Hematopoietic multipotent progenitor cell (in vitro differentiated cells): ENCODE results near the gene TMEM154. TPM values are rescaled to one million over a fixed set of nuclear protein-coding genes. Genes with fewer than 3 reads are reported as not detected.

Experiments
- DNase-seq, 3 donors: peaks; one replicate each; pipeline ENCODE4 v3.0.0-alpha.2; 2011 to 2015; ENCODE audit warnings: low read depth in 2 of 3, low spot score in 2 of 3
- total RNA-seq: library from RNA; depleted of rRNA; stranded (reverse); fragments of >200 nt; gene quantifications from one replicate; pipeline ENCODE4 v1.2.3, GENCODE V29; 2012

The TMEM154 gene, protein sequence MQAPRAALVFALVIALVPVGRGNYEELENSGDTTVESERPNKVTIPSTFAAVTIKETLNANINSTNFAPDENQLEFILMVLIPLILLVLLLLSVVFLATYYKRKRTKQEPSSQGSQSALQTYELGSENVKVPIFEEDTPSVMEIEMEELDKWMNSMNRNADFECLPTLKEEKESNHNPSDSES
- 2.2 TPM for total RNA-seq

DNA sequence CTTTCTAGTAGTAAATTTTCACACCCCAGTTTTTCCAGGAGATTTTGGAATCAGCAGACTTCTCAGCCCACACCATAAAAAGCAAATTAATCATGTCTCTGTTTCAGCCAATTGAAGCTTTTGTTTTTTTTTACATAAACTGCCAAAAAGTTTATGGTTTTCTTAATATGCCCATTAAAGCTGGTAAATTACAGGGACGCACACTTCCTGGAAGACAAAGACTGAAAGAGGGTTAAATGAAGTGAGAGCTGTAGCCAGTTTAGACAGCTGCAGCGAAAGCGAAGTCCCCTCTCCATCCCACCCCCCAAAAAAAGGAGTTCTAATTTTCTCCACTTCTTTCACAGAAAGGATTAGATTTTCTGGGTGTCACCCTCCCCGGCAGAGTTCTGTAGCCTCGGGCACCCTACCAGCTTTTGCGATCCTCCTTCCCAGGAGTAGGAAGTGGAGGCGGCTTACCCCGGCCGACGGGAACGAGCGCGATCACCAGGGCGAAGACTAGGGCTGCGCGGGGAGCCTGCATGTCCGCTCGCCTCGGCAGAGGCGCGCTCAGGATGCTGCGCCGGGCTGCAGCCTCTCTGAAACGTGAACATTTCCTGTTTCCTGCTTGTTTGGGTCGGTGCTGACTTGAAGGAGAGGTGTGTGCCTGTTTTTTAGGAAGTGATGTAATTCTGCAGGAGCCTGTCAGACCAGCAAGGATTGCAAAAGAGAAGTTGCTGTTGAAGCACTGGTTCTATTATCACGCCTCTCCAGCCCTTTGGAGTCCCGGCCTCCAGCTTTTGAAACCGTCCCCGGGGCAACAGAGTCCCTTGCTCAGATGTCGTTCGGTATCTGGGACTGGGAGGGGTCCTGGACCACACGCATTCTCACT is at the start of gene TMEM154:
Gene TMEM154, minus strand, starts transcription at position 584 of the 868 bp plus-strand sequence. Its CDS starts 64 bp downstream, at position 520.
- peak; percentile 46 to 87 (median 73) for DNase-seq

DNA sequence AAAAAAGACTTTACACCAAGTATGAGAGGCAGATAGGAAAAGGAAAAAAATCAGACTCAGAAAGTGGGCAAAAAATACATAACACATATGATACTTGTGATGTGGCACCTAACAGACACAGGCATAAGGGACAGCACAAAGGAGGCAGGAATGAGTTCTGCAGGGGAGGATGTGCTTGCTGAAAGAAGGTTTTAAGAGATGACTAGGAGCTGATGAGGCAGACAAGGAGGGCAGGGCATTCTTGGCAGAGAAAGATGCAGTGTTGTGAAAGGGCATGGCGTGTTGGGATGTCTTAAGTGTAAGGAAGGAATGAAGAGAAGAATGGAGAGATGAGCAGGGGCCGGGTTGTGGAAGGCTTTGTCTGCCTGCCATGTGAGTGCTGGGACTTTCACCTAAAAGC is 49.7 kb upstream of the TMEM154 start:
- DNase-seq, result no peak

DNA sequence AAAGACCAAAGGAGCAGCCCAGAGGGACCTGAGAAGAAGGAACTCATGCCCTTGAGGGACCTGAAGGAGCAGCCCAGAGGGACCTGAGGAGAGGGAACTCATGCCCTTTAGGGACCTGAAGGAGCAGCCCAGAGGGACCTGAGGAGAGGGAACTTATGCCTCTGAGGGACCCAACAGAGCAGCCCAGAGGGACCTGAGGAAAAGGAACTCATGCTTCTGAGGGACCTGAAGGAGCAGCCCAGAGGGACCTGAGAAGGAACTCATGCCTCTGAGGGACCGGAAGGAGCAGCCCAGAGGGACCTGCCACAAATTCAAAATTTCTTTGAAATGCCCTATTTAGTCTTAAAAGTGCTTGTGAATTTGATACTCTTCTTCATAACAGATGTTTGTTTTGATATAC is 48.5 kb upstream of the TMEM154 start:
- no peak for DNase-seq

DNA sequence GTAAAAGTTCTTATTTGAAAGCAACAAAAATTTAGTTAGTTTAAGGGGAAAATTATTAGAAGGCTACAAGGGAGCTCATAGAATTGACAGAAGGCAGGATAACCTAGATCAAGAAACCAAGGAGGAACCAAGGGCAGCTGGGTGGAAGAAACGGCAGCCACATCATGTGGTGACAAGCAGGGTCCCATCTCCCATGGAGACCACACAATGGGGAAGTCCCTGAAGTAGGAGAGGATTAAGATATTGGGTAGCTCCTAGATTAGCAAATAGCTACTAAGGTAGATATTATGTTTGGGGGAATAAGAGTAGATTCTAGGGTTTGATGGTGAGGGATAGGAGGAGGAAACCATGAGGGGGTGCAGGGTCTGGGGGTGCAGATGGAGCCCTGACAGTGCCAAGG is 48.0 kb upstream of the TMEM154 start:
- DNase-seq, result peak in 2 of 3 donors; percentile 9 to 36

DNA sequence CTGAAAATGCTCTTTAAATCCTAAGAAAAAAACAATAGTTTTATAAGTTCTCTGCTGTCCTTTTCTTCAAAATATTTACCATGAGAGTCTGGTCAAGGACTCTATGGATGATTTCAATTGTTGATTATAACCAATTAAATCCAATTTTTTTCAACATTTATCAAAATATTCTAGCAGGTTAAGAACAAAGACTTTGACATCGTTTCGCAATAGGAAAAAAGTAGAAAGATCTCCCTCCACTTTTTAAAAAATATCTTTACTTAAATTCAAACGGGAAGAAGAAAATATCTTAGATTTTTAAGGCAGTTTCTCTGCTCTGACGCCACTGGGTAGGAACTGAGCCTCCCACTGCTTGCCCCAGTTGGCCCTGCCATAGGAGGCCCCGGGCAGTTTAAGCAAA is 44.7 kb upstream of the TMEM154 start:
- DNase-seq, result no peak

DNA sequence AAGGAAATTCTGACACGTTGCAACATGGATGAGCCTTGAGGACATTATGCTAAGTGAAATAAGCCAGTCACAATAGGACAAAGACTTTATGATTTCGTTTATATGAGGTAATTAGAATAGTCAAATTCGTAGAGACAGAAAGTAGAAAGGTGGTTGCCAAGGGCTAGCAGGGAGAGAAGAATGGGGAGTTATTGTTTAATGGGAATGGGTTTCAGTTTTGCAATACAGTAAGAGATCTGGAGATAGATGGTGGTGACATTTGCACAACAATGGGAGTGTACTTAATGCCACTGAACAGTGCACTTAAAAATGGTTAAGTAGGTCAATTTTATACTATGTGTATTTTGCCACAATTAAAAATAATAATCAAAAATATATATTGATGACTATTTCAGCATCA is 43.4 kb upstream of the TMEM154 start:
- no peak for DNase-seq

DNA sequence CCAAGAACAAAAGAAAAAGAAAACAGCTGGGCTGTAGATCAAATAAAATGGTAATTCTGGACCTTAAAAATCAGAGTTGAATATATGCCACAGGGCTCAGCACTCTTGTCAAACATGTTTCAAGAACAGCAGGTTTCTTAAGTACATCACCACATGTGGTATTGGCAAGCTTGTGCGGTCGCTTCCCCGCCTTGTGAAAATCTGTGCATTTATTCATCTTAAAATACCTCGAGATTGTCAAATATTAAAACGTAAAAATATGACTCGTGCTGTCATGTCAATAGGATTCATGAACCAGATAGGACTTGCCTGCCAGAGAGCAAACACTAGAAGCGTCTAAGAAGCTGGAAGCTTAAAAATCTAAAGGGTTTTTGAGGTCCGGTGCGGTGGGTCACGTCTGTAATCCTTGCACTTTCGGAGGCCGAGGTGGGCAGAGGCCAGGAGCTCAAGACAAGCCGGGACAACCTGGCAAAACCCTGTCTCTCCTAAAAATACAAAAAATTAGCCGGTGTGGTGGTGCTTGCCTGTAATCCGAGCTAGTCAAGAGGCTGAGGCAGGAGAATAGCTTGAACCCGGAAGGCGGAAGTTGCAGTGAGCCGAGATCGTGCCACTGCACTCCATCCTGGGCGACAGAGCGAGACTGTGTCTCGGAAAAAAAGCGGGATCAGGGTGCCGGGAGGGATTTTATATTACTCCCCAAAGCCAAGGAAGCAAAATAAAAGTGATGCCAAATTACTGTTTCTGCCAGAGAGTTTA is 40.2 kb upstream of the TMEM154 start:
- DNase-seq, result no peak

DNA sequence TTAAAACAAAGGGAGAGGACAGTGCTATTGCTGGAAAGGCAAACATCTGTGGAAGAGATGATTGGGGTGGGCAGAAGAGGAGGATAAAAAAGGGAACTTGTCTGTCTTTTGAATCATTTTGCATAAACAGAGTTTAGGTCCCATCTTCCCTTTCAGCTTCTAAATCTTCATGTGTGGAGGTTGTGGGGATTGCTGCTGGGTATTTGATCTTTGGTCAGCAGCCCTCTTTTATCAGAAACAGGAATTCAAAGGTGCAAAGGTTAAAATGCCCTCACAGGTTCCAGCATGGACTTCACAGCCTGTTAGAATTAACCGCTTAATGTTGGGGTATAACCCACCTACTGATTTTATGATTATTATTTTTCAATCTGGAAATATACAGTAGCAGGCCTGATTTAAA is 39.5 kb upstream of the TMEM154 start:
- no peak for DNase-seq

DNA sequence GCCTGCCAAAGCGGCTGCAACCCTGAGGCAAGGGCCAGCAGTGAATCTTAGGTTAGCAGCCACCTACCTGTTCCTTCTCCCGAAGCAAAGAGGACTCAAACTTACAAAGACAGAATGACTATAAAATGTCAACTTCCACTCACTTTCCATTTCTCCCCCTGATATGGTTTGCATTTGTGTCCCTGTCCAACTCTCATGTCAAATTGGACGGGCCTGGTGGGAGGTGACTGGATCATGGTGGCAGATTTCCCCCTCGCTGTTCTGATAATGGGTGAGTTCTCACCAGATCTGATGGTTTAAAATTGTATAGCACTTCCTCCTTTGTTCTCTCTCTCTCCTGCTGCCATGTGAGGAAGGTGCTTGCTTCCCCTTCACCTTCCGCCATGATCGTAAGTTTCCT is 35.3 kb upstream of the TMEM154 start:
- DNase-seq, result no peak

DNA sequence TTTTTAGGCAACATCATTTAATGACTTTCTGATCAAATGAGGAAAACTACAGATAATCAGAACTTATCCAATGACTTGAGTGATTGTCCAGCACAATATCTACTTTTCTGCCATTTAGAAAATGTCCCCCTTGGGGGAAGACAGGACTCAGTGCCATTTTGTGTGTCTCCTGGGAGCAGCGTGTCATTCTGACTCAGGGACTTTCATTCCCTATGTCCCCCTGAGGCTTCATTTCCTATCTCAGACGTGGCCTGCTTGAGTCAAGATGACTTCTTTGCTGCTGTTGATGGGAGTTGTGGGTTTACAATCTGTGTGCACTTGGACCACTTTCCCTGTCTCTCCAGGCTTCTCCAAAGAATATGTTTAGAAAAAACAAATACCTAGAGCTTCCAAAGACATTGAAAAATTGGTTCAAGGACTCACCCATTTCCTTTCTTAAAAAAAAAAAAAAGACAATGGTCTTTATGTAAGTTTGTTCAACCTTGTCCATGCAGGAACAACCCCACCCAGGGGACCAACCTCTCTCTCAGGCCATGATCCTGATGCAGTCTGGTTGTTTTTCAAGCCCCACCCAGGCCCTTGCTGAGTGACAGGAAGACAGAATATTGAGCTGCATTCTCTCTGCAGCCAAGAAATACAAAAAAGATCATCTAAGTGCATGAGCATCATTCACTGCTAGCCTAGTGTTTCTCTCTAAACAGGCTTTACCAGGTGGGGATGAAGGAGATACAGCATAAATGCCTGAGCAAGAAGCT is 34.3 kb upstream of the TMEM154 start:
- no peak for DNase-seq

DNA sequence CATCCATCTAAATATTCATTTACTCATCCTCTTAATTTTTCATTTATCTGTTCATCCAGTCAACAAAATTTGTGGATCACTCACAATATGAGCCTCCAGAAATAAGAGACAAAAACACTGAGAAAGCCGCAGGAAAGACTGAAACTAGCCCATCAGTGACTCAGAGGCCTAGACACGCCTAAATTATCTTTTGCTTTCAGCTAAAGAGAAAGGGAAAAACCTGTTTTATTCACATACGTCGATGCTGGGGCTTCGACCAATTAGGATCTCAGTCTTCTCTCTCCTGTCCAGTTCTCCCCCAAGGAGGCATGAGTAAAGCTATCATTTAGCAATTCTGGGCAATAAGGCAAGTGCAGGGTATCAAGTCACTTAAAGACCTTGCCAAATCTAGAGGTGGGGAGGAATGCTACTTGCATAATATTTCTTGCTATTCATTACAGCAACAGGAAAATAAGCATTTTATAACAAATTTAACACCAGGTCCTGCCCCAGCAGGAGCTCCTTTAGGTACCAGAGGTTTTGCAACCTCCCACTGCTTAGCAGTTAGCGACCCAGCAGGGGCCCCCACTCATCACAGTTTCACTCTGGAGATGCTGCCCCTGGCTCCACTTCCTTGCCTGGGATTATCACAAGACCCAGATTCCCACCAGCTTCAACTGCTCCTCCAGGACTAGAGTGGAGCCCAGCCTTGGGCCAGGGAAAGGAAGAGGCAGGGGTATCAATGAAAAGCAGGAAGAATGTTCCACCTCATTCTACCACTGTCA is 30.1 kb upstream of the TMEM154 start:
- DNase-seq, result no peak

DNA sequence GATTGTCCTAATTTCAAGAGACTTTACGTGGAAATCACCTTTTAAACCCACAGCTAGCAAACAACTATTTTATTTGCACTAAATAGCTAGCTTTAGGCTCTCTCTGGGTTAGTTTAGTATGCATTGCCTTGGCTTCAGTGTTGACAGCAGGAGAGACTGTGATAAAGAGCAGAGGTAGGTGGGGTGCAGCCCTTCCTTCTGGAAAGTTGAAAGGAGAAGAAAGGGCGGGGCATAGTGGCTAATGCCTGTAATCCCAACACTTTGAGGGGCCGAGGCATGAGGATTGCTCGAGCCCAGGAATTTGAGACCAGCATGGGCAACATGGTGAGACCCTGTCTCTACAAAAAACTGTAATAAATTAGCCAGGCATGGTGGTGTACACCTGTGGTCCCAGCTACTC is 29.0 kb upstream of the TMEM154 start:
- no peak for DNase-seq

DNA sequence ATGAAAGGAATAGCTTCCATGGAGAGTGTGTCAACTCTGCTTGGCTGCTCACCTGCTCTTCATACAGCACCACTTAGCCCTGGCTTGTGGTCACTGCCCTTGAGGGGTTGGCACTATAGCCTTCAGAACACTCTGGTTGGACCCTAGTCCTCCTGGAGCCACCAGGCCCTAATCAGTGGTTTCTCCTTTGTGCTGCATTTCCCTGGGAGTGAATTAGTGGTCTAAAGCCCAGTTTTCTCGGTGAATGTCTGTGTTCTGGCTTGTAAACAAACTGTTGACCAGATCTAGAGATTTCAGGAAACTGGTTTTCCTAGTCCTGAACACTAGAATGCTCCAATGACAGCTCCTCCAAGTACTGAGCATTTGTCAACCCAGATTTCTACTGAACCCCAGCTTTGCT is 28.6 kb upstream of the TMEM154 start:
- no peak for DNase-seq

DNA sequence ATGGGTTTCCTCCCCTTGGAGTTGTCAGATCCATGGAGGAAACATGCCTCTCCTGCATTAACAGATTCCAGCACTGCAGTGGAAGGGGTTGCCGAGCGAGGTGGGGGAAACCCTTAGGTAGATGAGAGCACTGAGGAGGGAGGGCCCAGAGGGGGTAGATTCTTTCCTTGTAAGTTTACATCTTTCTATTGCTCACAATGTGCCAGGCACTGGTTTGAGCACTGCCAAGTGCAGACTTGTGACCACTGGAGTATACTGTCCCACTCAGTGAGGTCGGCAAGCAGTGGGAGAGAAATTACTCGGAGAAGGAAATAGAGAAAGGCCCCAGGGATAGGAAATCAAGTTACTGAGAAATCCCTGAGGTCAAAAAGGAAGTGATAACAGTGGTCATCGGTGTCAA is 27.8 kb upstream of the TMEM154 start:
- DNase-seq, result no peak

DNA sequence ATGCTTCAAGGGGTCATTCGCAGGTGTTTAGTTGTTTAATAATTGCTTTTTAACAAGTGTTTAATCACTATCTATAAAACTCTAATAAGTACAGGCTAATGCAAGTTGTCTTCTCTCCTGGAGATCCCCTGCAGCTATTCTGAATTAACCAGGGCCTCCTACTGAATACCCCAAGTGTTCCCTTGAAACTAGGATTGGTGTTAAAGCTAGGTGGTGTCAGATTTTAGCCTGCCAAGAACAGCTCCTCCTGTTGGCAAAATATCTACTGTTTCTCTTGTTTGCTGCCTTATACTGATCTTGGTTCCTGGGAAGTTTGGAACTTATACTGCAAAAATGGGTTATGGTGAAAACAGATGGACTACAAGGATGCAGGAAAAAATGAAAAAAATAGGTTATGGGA is 26.1 kb upstream of the TMEM154 start:
- DNase-seq, result no peak

DNA sequence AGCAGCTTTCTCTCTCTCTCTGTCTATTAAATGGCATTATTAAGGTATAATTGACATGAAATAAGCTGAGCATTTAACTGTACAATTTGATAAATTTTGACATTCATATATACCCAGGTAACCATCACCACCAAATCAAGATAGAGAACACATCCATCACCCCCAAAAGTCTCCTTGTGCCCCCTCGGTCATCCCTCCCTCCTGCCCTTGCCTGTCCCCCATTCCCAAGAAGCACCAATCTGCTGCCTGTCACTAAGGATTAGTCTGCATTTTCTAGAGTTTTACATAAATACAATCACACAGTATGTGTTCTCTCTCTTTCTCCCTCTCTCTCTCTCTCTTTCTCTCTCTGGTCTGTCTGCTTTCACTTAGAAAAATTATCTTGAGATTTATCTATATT is 25.0 kb upstream of the TMEM154 start:
- DNase-seq, result no peak

DNA sequence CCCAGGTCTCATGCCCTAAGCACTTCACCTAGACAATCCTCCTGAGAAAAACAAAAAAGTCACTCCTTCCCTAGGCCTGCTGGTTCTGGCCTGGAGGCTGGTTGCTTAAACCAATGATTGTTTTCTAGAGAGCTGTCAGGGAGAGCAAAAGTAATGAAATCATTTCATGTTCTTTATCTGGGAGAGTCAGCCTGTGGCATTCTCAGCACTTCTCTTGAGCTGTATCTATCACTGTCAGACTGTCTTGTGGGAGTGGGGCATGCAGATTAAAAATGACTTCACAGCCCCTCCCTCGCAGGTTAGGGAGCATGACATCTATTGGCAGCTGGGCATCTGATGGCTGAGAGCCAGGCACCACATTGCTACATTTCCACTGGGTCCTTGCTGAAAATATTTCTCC is 20.4 kb upstream of the TMEM154 start:
- no peak for DNase-seq

DNA sequence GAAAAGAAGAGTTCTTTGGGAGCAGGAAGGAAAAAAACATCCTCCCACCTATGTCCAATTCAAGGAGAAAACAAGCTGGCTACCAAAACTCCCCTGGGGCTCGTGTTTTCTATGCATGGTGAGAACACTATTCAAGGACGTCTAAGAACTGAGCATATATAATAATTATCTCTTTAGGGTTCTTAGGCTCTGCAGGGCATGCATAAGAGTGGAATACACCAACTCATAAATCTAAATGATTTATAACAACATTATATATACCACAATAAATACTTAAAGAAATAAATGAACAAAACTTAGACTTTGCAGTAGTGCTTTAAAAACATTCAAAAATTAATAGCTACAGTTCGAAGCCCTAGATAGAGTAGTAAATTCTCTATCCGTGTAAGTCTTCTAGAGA is 19.5 kb upstream of the TMEM154 start:
- DNase-seq, result no peak

DNA sequence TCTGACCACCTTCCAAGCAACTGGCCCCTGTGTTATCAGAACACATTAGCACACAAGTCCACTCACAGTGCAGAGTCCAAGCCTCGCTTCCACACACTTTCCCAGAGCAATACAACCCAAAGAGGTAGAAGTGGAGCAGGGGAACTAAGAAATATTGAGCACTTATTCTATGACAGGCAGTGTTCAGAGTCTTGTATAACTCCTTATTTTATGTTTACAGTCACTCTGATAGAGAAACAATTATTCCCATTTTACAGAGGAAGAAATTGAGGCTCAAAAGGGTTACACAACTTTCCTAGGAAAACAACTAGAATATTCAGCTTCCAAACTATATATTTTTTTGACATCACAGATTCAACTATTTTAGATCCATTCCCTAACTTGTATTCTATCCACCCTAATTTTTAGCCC is 18.3 kb upstream of the TMEM154 start:
- DNase-seq, result no peak
